PFSK-1 (cell line): ENCODE results near the gene PACSIN1.

Experiments
- FOXP2 ChIP-seq: optimal IDR thresholded peaks from 2 replicates; pipeline ENCODE3; 2011; ENCODE audit warnings: borderline replicate concordance, control low read depth, inconsistent platforms; ENCODE audit not compliant: insufficient read depth; ENCODE audit errors: extremely low read length, extremely low read depth
- REST ChIP-seq, 2 experiments: IDR thresholded peaks; 2 replicates each; pipeline versions ENCODE4 v1.6.1 to v1.8.0; 2011 to 2012; ENCODE audit warnings: low read depth in 2 of 2, low read length in 2 of 2, control low read depth in 1 of 2, inconsistent platforms in 1 of 2, mild to moderate bottlenecking in 1 of 2, moderate library complexity in 1 of 2; ENCODE audit not compliant: insufficient read depth in 1 of 2
- SIN3A ChIP-seq: IDR thresholded peaks from 2 replicates; pipeline ENCODE4 v1.6.1; 2012; ENCODE audit warnings: mild to moderate bottlenecking, low read length, moderate library complexity, borderline replicate concordance; ENCODE audit not compliant: insufficient read depth

GRCh38 chr6:34466242-34467185 lies 638 bp downstream of the PACSIN1 start:
- no peak for TF ChIP-seq REST (IDR thresholded peaks at IDR 0.05; ENCODE audit: insufficient read depth in 1 of 2, low read depth in 2 of 2, low read length in 2 of 2)
- TF ChIP-seq FOXP2, result no peak
- no peak for TF ChIP-seq SIN3A
